Measurements from ENCODE around the gene EMP2. TPM values are rescaled to one million over a fixed set of nuclear protein-coding genes. Genes with fewer than 3 reads are reported as not detected.
A peak's percentile ranks its signal among the peaks of the same experiment; 100 is the strongest.

Gene EMP2
- polyA plus RNA-seq, 3 donors: not detected

GRCh38 chr16:10554569-10554968, 25.8 kb downstream of the EMP2 start:
- intact Hi-C loops (cut with micrococcal nuclease): no loop called here
- H3K79me2 ChIP-seq (ENCODE audit: insufficient read depth, low read length): no peaks in the 10 kb centered on the region
- H3K4me1 ChIP-seq (ENCODE audit: control insufficient read depth in 1 of 2, insufficient read depth in 2 of 2, low read length in 2 of 2): peaks cover 7 to 12% of the 10 kb centered on the region in 2 donors
- Mint-ChIP-seq H3K27me3 (ENCODE audit: low read depth in 3 of 3) (peaks cover 6 to 8% (median 7%) of the 10 kb centered on the region in 3 donors), H3K9me3 (peaks cover 0 to 3% (median 0%) of the 10 kb centered on the region in 7 donors), H3K36me3 (no peaks in the 10 kb centered on the region), H3K4me1 (peaks cover 11% of the 10 kb centered on the region), H3K27ac (no peak overlapping the region), H3K4me3 (no peak overlapping the region)
- no peaks in the 10 kb centered on the region for H3K27me3 ChIP-seq (ENCODE audit: control insufficient read depth in 2 of 2, insufficient read depth in 2 of 2, low read length in 2 of 2)
- H3K27ac ChIP-seq (ENCODE audit: low read depth in 1 of 2, low read length in 2 of 2): no peak overlapping the region
- H3K4me2 ChIP-seq (replicated peaks; ENCODE audit: extremely low read depth, low read length, poor library complexity, severe bottlenecking): no peak overlapping the region
- 76% methylated on average over 2 of the region's 7 CpGs for WGBS (ENCODE audit: insufficient coverage)
- H2AFZ ChIP-seq (ENCODE audit: insufficient read depth, low read depth, low read length, poor library complexity, severe bottlenecking): no peak overlapping the region
- H4K20me1 ChIP-seq (ENCODE audit: insufficient read depth, low read length): no peaks in the 10 kb centered on the region
- H3K9ac ChIP-seq (ENCODE audit: insufficient read depth, low read length, poor library complexity, severe bottlenecking): no peak overlapping the region
- no peak overlapping the region for H3K4me3 ChIP-seq (replicated peaks in 1 of 3; ENCODE audit: low read depth in 2 of 3, low read length in 3 of 3)
- no peaks in the 10 kb centered on the region for H3K9me3 ChIP-seq (replicated peaks in 1 of 2; ENCODE audit: control insufficient read depth in 1 of 2, insufficient read depth in 1 of 2, low read length in 2 of 2)
- H3K36me3 ChIP-seq (replicated peaks in 1 of 2; ENCODE audit: control insufficient read depth in 1 of 2, insufficient read depth in 2 of 2, low read length in 2 of 2): no peaks in the 10 kb centered on the region
- DNase-seq: no peak
- no peak for TF ChIP-seq CTCF (IDR thresholded peaks at IDR 0.05)

DNA sequence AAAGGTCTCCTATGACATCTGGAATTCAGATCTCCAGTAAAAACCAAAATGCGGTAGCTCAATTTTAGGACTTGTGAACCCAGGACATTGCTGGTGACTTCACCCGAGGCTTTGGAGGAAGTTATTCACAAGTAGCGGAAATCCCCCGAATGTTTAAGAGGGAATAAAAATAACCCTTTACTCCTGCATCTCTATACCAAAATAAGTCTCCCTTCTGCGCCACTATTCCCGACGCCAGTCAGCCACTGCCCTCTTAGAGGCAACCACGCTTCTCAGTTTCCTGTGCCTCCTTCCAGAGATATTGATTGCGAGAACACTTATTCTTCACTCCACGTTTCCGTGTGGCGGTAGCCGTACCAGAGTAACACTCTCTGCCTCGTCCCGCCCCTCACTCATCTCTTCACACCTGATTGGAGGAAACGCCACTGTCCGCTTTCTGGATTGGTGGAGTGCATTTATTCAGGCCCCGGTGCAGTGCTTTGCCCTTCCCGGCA, 27.4 kb downstream of the EMP2 start:
- H4K20me1 ChIP-seq (ENCODE audit: insufficient read depth, low read length): no peaks in the 10 kb centered on the region
- peaks cover 6 to 13% (median 9%) of the 10 kb centered on the region in 7 donors for H3K9me3 Mint-ChIP-seq

More for the DNA sequence above, 27.4 kb downstream of the EMP2 start:
- intact Hi-C loops (cut with micrococcal nuclease): no loop called here
- H3K27me3 Mint-ChIP-seq (ENCODE audit: low read depth in 3 of 3): peaks cover 5 to 7% (median 6%) of the 10 kb centered on the region in 3 donors
- Histone ChIP-seq H3K36me3 (replicated peaks in 1 of 2; ENCODE audit: control insufficient read depth in 1 of 2, insufficient read depth in 2 of 2, low read length in 2 of 2) (no peaks in the 10 kb centered on the region), H3K4me3 (replicated peaks in 1 of 3; ENCODE audit: low read depth in 2 of 3, low read length in 3 of 3) (peak overlapping the region; percentile 33 to 60 (median 42)), H3K4me2 (replicated peaks; ENCODE audit: extremely low read depth, low read length, poor library complexity, severe bottlenecking) (peak overlapping the region; percentile 68), H3K4me1 (ENCODE audit: control insufficient read depth in 1 of 2, insufficient read depth in 2 of 2, low read length in 2 of 2) (peaks cover 7 to 12% of the 10 kb centered on the region in 2 donors), H3K9me3 (replicated peaks in 1 of 2; ENCODE audit: control insufficient read depth in 1 of 2, insufficient read depth in 1 of 2, low read length in 2 of 2) (peaks cover 4 to 8% of the 10 kb centered on the region in 2 donors), H3K27ac (ENCODE audit: low read depth in 1 of 2, low read length in 2 of 2) (peak overlapping the region; percentile 12 to 57), H3K27me3 (ENCODE audit: control insufficient read depth in 2 of 2, insufficient read depth in 2 of 2, low read length in 2 of 2) (no peaks in the 10 kb centered on the region), H2AFZ (ENCODE audit: insufficient read depth, low read depth, low read length, poor library complexity, severe bottlenecking) (peak overlapping the region; percentile 48), H3K79me2 (ENCODE audit: insufficient read depth, low read length) (no peaks in the 10 kb centered on the region), H3K9ac (ENCODE audit: insufficient read depth, low read length, poor library complexity, severe bottlenecking) (peak overlapping the region; percentile 24)
- peak overlapping the region; percentile 17 to 93 (median 86) for H3K27ac Mint-ChIP-seq
- 1% methylated on average over 10 of the region's 19 CpGs for WGBS (ENCODE audit: insufficient coverage)
- no peaks in the 10 kb centered on the region for H3K36me3 Mint-ChIP-seq
- no peak for TF ChIP-seq CTCF (IDR thresholded peaks at IDR 0.05)
- H3K4me1 Mint-ChIP-seq: peaks cover 11% of the 10 kb centered on the region
- peak overlapping the region; percentile 78 to 98 for H3K4me3 Mint-ChIP-seq
- peak; percentile 56 to 75 (median 70) for DNase-seq
